Fibroblast of skin of abdomen (primary cell): Measurements from ENCODE around the gene MED26.
A peak's percentile ranks its signal among the peaks of the same experiment; 100 is the strongest.

Source experiments
- DNase-seq: peaks from one replicate; pipeline ENCODE4 v3.0.0-alpha.2; 2013

The MED26 gene

GRCh38 chr19:16611121-16611520, 16.9 kb downstream of the MED26 start:
- no peak for DNase-seq

GRCh38 chr19:16609511-16610200, 18.3 kb downstream of the MED26 start:
- DNase-seq, result no peak

GRCh38 chr19:16608290-16608739, 19.7 kb downstream of the MED26 start:
- DNase-seq, result peak; percentile 77

- DNase-seq, result no peak
Observed at GRCh38 chr19:16607819-16608218, 20.2 kb downstream of the MED26 start.

- DNase-seq, result no peak
Observed at GRCh38 chr19:16605553-16605994, 22.4 kb downstream of the MED26 start.

GRCh38 chr19:16605115-16605514, 22.9 kb downstream of the MED26 start:
- no peak for DNase-seq

GRCh38 chr19:16604615-16605014, 23.4 kb downstream of the MED26 start:
- no peak for DNase-seq

- no peak for DNase-seq
Observed at GRCh38 chr19:16603090-16603489, 24.9 kb downstream of the MED26 start.

- DNase-seq, result no peak
Observed at GRCh38 chr19:16601378-16602052, 26.5 kb downstream of the MED26 start.

GRCh38 chr19:16600824-16601223, 27.2 kb downstream of the MED26 start:
- DNase-seq, result no peak

- DNase-seq, result no peak
Observed at GRCh38 chr19:16599655-16600346, 28.2 kb downstream of the MED26 start.

- no peak for DNase-seq
Observed at GRCh38 chr19:16598848-16599247, 29.2 kb downstream of the MED26 start.

- DNase-seq, result no peak
Observed at GRCh38 chr19:16596399-16596798, 31.6 kb downstream of the MED26 start.

GRCh38 chr19:16595097-16595496, 32.9 kb downstream of the MED26 start:
- DNase-seq, result no peak

GRCh38 chr19:16594681-16595091, 33.3 kb downstream of the MED26 start:
- no peak for DNase-seq

- DNase-seq, result no peak
Observed at GRCh38 chr19:16594131-16594586, 33.8 kb downstream of the MED26 start.

- no peak for DNase-seq
Observed at GRCh38 chr19:16593181-16593580, 34.8 kb downstream of the MED26 start.

- DNase-seq, result no peak
Observed at GRCh38 chr19:16591803-16592556, 36.0 kb downstream of the MED26 start.

GRCh38 chr19:16590876-16591802, 36.9 kb downstream of the MED26 start:
- DNase-seq, result no peak

- no peak for DNase-seq
Observed at GRCh38 chr19:16589917-16590316, 38.1 kb downstream of the MED26 start.

- no peak for DNase-seq
Observed at GRCh38 chr19:16588824-16589577, 39.0 kb downstream of the MED26 start.
